Neural progenitor cell (in vitro differentiated cells): ENCODE results near the gene P2RX6. TPM values are rescaled to one million over a fixed set of nuclear protein-coding genes. Genes with fewer than 3 reads are reported as not detected.

Experiments used
- DNase-seq: peaks from one replicate; pipeline ENCODE4 v3.0.0-alpha.2; 2016; ENCODE audit warnings: low spot score
- H2AFZ ChIP-seq: fragments of 200-600 bp; sonication (generic); replicated peaks from 2 replicates; pipeline ENCODE4 v1.6.1; 2016; ENCODE audit warnings: antibody characterized with exemption
- H3F3A ChIP-seq: fragments of 200-600 bp; sonication (generic); 2 replicates; pipeline ENCODE4 v1.6.1; 2016; ENCODE audit warnings: antibody characterized with exemption, low read depth
- H3K27ac ChIP-seq: fragments of 200-600 bp; sonication (generic); 2 replicates; pipeline ENCODE4 v1.5.1; 2016; ENCODE audit warnings: mild to moderate bottlenecking
- H3K27me3 ChIP-seq: fragments of 200-600 bp; sonication (generic); 2 replicates; pipeline ENCODE4 v1.6.1; 2016; ENCODE audit warnings: mild to moderate bottlenecking, moderate library complexity
- H3K36me3 ChIP-seq: fragments of 200-600 bp; sonication (generic); 2 replicates; pipeline ENCODE4 v1.5.1; 2016
- H3K4me1 ChIP-seq: fragments of 200-600 bp; sonication (generic); 2 replicates; pipeline ENCODE4 v1.6.1; 2016; ENCODE audit warnings: mixed run types
- H3K4me2 ChIP-seq: fragments of 200-600 bp; sonication (generic); 2 replicates; pipeline ENCODE4 v1.6.1; 2016
- H3K4me3 ChIP-seq: fragments of 200-600 bp; sonication (generic); 2 replicates; pipeline ENCODE4 v1.5.1; 2016
- H3K79me2 ChIP-seq: fragments of 200-600 bp; sonication (generic); 2 replicates; pipeline ENCODE4 v1.6.1; 2016; ENCODE audit warnings: low read depth
- H3K9ac ChIP-seq: fragments of 200-600 bp; sonication (generic); 2 replicates; pipeline ENCODE4 v1.6.1; 2016
- H3K9me3 ChIP-seq: fragments of 200-600 bp; sonication (generic); 2 replicates; pipeline ENCODE4 v1.5.1; 2016; ENCODE audit warnings: low read depth
- H4K20me1 ChIP-seq: fragments of 200-600 bp; sonication (generic); 2 replicates; pipeline ENCODE4 v1.6.1; 2016; ENCODE audit warnings: low read depth
- H3K27ac Mint-ChIP-seq: 3 replicates; pipeline ENCODE4 v1.8.0; 2021; ENCODE audit warnings: mixed read lengths
- H3K27me3 Mint-ChIP-seq: 2 replicates; pipeline ENCODE4 v1.8.0; 2022; ENCODE audit warnings: low read depth, mild to moderate bottlenecking, inconsistent platforms, moderate library complexity, mixed read lengths; ENCODE audit not compliant: insufficient read depth
- H3K36me3 Mint-ChIP-seq: 3 replicates; pipeline ENCODE4 v1.8.0; 2021; ENCODE audit warnings: mixed read lengths
- H3K4me1 Mint-ChIP-seq: 3 replicates; pipeline ENCODE4 v1.8.0; 2021; ENCODE audit warnings: mixed read lengths
- H3K4me3 Mint-ChIP-seq: 3 replicates; pipeline ENCODE4 v1.8.0; 2021; ENCODE audit warnings: mild to moderate bottlenecking, moderate library complexity, mixed read lengths
- H3K9me3 Mint-ChIP-seq: 3 replicates; pipeline ENCODE4 v1.8.0; 2020; ENCODE audit warnings: mixed read lengths
- EZH2 ChIP-seq: fragments of 200-600 bp; sonication (generic); IDR thresholded peaks from 2 replicates; pipeline ENCODE4 v1.6.1; 2017; ENCODE audit warnings: antibody characterized with exemption, mild to moderate bottlenecking, moderate library complexity
- EZH2phosphoT487 ChIP-seq: fragments of 200-600 bp; sonication (generic); IDR thresholded peaks from 2 replicates; pipeline ENCODE4 v1.6.1; 2017; ENCODE audit warnings: antibody characterized with exemption
- total RNA-seq: library from RNA; depleted of rRNA; stranded (reverse); fragments of >200 nt; gene quantifications from 2 replicates; pipeline ENCODE4 v1.2.3, GENCODE V29; 2015; ENCODE audit warnings: low replicate concordance
- TF ChIP-seq, protein P1 (sequence below): fragments of 200-600 bp; sonication (generic); IDR thresholded peaks from 2 replicates; pipeline ENCODE4 v1.5.1; 2017; ENCODE audit warnings: antibody characterized with exemption, mild to moderate bottlenecking

The P2RX6 gene
- total RNA-seq, 1 donor from 2014 or later = 0.36 TPM

DNA sequence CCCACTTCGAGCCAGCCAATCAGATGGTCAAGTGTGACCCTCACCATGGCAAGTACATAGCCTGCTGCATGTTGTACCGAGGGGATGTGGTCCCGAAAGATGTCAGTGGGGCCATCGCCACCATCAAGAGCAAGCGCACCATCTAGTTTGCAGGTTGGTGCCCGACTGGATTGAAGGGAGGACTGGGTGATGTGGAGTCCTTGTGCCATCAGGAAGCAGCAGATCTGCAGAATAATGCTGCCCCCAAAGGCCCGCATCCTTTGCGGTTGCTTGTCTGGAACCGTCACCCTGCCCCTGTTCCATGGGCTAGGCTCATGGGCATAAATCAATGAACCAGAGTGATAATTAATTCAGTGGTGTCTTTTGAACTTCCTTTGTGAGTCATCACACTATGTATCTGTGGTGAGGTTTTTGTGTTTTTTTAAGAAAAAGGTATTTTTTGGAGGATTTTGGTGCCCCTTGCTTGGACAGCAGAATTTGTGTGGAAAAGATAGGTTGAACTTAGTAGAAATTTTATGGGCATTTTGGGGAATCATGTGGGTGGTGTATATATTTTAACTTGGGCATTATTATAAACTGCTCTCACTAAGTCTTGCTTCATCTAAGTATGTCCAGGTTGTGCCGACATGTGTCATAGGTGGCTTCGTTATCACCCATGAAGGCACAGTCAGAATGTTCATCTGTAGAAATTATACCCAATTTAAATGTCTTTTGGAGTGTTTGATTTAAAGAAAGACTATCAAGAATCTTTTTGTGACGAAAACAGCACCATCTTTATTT lies 53.1 kb downstream of the P2RX6 start:
- Histone ChIP-seq H3F3A (no peaks in the 10 kb centered on the region), H3K79me2 (no peaks in the 10 kb centered on the region), H3K9ac (no peak overlapping the region), H3K4me2 (no peak overlapping the region), H3K27me3 (no peaks in the 10 kb centered on the region), H3K27ac (no peak overlapping the region), H4K20me1 (no peaks in the 10 kb centered on the region), H3K9me3 (no peaks in the 10 kb centered on the region), H3K4me1 (no peaks in the 10 kb centered on the region), H3K4me3 (no peak overlapping the region), H3K36me3 (no peaks in the 10 kb centered on the region), H2AFZ (no peak overlapping the region)
- no peak for DNase-seq
- Mint-ChIP-seq H3K36me3 (no peaks in the 10 kb centered on the region), H3K4me3 (no peak overlapping the region), H3K27ac (no peak overlapping the region), H3K27me3 (peaks cover 6% of the 10 kb centered on the region), H3K9me3 (peaks cover 8% of the 10 kb centered on the region), H3K4me1 (no peaks in the 10 kb centered on the region)
- no peak for TF ChIP-seq EZH2phosphoT487
- no peak for TF ChIP-seq EZH2
- TF ChIP-seq, protein P1, sequence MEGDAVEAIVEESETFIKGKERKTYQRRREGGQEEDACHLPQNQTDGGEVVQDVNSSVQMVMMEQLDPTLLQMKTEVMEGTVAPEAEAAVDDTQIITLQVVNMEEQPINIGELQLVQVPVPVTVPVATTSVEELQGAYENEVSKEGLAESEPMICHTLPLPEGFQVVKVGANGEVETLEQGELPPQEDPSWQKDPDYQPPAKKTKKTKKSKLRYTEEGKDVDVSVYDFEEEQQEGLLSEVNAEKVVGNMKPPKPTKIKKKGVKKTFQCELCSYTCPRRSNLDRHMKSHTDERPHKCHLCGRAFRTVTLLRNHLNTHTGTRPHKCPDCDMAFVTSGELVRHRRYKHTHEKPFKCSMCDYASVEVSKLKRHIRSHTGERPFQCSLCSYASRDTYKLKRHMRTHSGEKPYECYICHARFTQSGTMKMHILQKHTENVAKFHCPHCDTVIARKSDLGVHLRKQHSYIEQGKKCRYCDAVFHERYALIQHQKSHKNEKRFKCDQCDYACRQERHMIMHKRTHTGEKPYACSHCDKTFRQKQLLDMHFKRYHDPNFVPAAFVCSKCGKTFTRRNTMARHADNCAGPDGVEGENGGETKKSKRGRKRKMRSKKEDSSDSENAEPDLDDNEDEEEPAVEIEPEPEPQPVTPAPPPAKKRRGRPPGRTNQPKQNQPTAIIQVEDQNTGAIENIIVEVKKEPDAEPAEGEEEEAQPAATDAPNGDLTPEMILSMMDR = no peak

DNA sequence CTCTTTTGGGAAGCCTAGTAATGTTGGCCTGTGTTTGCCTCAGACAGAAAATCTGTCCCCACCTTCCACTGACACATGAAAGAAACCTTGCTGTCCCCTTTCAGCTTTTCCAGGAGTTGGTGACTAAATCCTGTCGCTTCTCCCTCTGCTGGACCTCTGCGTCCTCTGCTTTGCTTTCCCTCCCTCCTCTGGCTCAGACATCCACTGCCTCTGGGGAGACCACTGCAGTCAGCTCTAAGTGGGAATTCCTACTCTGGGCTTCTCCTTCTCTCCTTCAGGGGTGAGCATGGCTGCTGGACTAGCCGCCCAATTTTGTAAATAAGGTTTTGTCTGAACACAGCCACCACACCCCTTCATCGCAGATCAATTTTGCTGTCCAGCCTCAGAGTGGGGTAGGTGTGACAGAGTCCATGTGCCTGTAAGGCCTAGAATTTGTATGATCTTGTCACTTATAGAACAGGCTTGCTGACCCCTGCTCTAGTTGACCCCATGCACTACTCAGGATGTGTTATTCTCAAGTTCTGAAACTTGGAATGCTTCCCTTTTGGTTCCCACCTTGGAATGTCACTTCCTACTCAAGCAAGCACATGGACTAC lies 53.8 kb downstream of the P2RX6 start:
- Mint-ChIP-seq H3K36me3 (no peaks in the 10 kb centered on the region), H3K27ac (peak overlapping the region; percentile 8), H3K4me3 (no peak overlapping the region), H3K4me1 (no peaks in the 10 kb centered on the region), H3K9me3 (peaks cover 9% of the 10 kb centered on the region), H3K27me3 (peaks cover 7% of the 10 kb centered on the region)
- Histone ChIP-seq H2AFZ (no peak overlapping the region), H3K4me1 (no peaks in the 10 kb centered on the region), H3F3A (no peaks in the 10 kb centered on the region), H3K9me3 (no peaks in the 10 kb centered on the region), H3K27ac (no peak overlapping the region), H3K4me2 (no peak overlapping the region), H3K36me3 (no peaks in the 10 kb centered on the region), H3K27me3 (no peaks in the 10 kb centered on the region), H4K20me1 (no peaks in the 10 kb centered on the region), H3K4me3 (no peak overlapping the region), H3K9ac (no peak overlapping the region), H3K79me2 (no peaks in the 10 kb centered on the region)
- peak; percentile 36 for DNase-seq
- TF ChIP-seq EZH2 (no peak), EZH2phosphoT487 (no peak)
- TF ChIP-seq, protein P1 = no peak

DNA sequence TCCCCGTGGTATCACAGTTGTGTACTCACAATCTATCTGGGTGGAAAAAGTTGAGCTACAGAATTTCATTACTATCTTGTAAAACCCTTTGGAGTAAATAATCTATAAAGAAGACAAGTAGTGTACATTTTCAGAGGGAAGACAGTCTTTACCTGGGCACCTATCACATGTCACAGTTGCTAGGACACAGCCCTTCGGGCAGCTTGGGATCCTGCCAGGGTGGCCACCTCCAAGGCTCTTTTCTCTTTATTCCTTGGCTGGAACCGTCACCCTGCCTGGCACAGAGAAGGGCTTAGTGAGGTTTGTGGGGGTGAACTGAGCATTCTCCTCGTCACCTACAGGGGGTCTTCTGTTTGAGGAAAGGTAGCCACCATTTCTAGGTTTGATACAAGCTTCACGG lies 54.4 kb downstream of the P2RX6 start:
- Histone ChIP-seq H3K9ac (no peak overlapping the region), H3K36me3 (no peaks in the 10 kb centered on the region), H3K9me3 (no peaks in the 10 kb centered on the region), H2AFZ (no peak overlapping the region), H3K4me2 (no peak overlapping the region), H3K4me1 (no peaks in the 10 kb centered on the region), H3K27me3 (no peaks in the 10 kb centered on the region), H3F3A (no peaks in the 10 kb centered on the region), H3K4me3 (no peak overlapping the region), H3K27ac (no peak overlapping the region), H3K79me2 (no peaks in the 10 kb centered on the region), H4K20me1 (no peaks in the 10 kb centered on the region)
- no peak for DNase-seq
- no peak for TF ChIP-seq EZH2
- no peak for TF ChIP-seq EZH2phosphoT487
- TF ChIP-seq, protein P1 = no peak
- H3K4me1 Mint-ChIP-seq = no peaks in the 10 kb centered on the region
- peaks cover 7% of the 10 kb centered on the region for H3K27me3 Mint-ChIP-seq
- no peak overlapping the region for H3K4me3 Mint-ChIP-seq
- H3K9me3 Mint-ChIP-seq = peaks cover 10% of the 10 kb centered on the region
- no peak overlapping the region for H3K27ac Mint-ChIP-seq
- no peaks in the 10 kb centered on the region for H3K36me3 Mint-ChIP-seq
